Activated CD4-positive, alpha-beta T cell treated with anti-CD3 and anti-CD28 coated beads for 24 hours (primary cell): ENCODE results near the gene PLEKHG5.

Source experiments
- DNase-seq, 2 donors: peaks; one replicate each; pipeline ENCODE4 v3.0.0-alpha.2; 2020; ENCODE audit warnings: low read depth in 2 of 2

Gene PLEKHG5, protein sequence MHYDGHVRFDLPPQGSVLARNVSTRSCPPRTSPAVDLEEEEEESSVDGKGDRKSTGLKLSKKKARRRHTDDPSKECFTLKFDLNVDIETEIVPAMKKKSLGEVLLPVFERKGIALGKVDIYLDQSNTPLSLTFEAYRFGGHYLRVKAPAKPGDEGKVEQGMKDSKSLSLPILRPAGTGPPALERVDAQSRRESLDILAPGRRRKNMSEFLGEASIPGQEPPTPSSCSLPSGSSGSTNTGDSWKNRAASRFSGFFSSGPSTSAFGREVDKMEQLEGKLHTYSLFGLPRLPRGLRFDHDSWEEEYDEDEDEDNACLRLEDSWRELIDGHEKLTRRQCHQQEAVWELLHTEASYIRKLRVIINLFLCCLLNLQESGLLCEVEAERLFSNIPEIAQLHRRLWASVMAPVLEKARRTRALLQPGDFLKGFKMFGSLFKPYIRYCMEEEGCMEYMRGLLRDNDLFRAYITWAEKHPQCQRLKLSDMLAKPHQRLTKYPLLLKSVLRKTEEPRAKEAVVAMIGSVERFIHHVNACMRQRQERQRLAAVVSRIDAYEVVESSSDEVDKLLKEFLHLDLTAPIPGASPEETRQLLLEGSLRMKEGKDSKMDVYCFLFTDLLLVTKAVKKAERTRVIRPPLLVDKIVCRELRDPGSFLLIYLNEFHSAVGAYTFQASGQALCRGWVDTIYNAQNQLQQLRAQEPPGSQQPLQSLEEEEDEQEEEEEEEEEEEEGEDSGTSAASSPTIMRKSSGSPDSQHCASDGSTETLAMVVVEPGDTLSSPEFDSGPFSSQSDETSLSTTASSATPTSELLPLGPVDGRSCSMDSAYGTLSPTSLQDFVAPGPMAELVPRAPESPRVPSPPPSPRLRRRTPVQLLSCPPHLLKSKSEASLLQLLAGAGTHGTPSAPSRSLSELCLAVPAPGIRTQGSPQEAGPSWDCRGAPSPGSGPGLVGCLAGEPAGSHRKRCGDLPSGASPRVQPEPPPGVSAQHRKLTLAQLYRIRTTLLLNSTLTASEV

DNA sequence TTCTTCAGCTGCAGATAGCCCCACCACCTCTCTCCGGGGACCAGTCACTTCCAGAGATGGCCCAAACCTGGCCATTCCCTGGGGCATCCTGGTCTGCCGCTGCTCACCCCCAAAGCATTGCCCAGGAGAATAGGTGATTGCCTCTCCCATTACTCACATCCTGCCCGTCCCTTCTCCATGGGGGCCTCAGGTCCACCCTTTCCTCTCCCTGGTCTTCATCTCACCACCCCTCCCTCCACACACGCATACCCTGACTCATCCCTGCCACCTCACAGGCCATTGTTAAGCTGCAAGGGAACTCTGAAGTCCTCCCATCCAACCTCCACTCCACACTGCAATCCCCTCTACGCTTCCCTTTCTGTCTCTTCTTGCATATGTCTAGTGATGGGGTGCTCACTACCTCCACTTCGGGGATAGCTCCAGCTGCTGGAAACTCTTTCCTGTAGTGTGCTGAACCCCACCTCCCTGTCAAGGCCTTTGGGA, at the start of gene PLEKHG5:
PLEKHG5 (minus strand) TSS at position 188 of the 483 bp plus-strand sequence. CDS start 14,096 bp downstream, outside the sequence.
- no peak for DNase-seq

DNA sequence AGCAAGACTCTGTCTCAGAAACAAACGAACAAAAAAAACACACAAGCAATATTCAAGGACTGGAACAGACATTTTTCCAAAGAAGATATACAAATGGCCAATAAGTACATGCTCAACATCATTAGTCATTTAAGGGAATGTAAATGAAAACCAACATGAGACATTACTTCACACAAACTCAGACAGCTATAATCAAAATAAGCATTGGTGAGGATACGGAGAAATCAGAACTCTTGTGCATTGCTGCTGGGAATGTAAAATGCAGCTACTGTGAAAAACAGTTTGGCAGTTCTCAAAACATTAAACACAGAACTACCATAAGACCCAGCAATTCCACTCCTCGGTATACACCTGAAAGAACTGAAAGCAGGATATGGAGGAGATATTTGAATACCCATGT, 47.5 kb upstream of the PLEKHG5 start:
- no peak for DNase-seq

DNA sequence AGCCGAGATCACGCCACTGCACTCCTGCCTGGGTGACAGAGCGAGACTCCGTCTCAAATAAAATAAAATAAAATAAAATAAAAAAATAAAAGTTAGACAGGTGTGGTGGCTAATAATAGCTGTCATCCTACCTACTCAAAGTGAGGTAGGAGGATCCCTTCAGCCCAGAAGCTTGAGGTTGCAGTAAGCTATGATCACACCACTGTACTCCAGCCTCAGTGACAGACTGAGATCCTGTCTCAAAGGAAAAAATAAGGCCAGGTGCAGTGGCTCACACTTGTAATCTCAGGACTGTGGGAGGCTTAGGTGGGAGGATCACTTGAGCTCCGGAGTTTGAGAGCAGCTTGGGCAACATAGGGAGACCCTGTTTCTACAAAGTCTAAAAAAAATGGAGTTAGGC, 44.8 kb upstream of the PLEKHG5 start:
- no peak for DNase-seq

DNA sequence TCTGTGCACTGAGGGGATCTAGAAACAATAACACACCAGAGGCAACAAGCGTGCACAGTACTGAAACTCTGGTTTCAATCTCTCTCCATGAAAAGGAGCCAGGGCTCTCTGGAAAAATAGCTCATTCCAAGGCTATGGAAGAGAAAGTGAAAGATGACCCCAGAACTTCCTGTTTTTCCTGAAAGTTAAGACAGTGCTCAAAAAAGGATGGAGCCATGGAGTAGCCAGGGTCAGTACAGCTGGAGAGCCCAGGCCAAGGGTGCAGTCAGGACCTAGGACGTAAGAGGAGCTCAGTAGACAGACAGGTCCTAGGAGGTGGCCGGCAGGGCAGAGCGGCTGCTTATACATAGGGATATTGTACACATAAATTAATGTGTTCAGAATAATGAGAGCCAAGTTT, 43.7 kb upstream of the PLEKHG5 start:
- DNase-seq = no peak

DNA sequence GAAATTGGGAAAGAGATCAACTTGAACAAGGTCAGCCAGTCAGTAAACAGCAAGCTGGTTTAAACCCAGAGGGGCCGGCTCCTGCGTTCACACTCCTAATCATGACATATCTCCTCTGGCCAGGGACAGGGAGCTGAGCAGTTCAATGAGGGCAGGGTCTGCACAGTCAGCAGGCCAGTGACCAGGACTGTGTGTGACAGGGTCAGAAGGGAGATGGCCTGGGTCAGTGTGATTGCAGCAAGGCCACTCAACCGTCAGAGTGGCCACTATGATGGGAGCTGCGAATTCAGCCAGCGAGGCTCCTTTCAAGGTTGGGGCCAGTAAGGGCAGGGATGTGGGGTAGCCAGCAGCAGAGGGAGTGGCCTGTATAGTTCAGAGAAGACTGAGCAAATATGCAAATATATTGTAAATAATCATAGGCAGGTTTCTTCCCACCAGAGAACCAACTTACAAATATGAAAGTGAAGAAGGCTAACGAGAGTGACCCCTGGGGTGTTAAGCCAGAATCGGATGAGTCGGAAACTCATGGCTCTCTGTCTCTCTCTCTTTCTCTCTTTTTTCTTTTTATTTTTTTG, 42.9 kb upstream of the PLEKHG5 start:
- DNase-seq = no peak

DNA sequence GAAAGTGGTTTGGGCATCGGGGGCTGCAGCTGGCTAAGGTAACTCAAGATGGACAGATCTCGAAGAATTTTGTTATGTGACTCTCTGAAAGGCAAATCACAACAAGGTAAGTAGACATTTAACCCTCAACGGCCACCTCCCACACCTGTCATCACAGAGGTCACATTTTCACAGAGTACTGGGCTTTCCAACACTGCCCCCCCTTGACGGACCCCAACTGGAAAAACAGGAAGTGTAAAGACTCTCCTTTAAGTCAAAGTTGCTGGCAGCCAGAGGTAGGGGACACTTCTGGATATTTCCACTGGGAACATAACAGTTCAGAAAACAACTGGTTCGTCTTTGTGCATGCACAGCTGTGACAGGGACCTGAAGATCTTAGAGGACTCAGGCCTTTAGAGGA, 40.5 kb upstream of the PLEKHG5 start:
- no peak for DNase-seq

DNA sequence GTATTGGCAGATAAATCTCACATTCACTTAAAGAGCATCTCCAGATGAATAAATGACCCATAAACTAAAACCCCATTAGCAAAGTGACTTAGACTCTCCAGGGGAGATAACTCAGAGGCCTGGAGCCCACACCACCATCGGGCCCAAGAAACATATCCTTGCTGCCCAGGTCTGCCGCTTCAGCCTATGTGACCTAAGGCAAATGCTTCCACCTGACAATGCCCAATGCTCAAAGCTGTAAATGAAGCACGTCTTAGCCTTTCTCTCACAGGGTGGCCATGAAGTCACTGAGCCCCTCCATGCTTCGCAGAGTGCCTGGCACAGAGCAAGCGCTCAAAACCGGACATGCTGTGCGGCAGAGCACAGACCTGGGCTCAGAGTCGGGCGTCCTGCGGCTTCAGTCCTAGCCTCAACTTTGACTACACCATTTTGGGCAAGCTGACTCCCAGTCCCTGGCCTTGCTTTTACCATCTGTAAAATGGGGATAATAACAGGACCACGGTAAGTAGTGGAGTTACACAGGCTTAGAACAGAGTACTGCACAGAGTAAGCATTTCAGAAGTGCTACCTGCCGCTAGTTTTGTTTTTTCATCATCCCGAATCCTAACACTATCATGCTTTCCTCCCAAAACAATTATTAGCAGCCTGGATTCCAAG, 39.2 kb upstream of the PLEKHG5 start:
- no peak for DNase-seq

DNA sequence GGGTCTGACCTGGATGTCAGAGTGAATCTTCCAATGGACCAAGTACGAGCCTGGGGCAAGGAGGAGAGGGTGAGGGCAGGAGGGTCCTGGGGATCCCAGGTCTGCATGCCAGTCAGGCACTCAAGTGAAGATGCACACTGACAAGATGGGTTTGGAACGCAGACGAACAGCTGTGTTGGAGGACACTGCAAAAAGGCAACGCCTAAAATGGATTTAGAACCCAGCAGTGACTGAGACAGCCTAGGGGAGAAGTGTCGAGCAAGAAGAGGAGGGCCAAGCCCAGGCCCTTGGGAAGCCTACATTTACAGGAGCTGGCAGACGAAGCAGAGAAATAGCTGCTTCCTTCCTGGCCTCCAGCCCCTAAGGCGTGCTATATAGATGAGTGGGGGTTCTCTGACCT, 37.0 kb upstream of the PLEKHG5 start:
- DNase-seq = no peak

DNA sequence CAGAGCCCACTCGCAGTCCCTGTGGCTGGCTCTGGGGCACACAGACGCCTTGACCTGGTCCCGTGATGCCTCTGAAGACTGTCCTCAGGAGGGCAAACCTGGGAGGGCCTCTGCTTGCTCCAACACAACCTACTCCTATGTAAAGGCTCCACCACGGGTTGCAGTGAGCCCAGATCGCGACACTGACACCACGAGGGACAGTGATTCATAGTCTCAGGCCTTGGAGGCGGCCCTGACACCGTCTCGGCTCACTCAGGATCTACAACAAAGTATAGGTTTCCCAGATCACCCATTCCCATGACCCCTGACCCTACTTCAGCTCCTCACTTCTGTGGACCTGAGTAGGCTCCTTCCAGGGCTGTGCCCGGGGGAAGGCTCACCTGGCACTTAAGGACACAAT, 34.8 kb upstream of the PLEKHG5 start:
- no peak for DNase-seq

DNA sequence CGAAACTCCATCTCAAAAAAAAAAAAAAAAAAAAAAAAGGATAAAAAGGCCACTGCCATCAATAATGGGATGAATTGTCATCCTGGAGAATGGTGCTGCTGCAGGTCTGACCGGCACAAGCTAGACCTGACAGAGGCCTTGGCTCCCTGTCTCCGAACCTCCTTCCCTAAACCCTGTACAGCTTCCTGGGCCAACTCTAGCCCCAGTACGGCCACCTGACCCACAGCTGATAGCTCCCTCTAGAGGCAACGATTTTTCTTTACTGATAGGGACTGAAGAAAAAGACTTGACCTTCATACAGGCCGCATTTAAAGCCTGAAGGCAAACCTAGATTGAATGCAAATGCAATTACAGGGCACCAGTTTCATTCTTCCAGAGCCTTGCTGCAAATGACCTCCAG, 32.1 kb upstream of the PLEKHG5 start:
- DNase-seq = no peak

DNA sequence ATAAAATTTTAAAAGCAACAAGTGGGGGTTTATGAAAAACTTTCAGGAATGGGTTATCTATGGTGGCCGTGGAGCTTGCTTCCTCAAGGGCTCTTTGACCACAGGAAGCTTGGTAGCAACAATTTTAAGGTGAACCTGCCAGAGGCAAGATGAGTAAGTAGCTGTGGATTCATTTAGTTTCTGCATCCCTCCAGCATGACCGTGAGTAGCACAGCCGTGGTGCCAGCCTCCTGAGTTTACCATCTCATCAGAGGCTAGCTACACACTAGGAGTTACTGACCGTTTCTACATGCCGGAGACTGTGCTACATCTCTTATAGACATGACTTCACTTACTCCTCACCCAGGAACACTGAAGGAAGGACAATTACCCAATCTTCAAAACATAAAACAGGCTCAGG, 30.1 kb upstream of the PLEKHG5 start:
- no peak for DNase-seq

DNA sequence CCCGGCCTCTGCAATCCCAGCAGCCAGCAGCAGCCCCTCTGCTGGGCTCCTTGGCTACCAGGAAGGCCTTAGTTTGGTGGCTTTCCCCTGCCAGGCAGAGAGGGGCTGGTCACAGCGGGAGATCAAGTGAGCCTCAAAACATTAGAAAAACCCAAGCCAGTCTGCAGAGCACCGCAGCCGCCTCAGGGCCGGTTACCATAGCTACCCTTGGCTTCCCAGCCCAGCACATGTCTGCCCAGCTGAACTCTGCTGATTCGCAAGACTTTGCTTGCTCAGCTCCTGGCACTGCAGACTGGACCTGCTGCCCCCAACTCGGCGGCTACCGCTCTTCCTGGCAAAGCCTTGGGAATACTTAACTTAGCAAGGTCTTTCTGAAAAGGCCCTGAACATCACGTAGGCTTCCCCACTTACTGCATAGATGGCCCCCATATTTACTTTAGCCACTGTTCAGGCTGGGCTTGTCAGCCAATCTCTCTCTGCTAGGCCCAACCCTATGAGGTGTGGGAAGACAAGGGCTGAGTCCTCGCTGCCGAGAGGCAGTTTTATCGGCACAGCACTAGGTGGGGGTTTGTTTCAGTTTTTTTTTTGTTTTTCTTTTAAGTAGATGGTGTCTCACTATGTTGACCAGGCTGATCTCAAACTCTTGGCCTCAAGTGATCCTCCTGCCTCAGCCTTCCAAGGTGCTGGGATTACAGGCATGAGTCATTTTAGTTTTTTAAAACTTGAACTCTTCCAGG, 28.6 kb upstream of the PLEKHG5 start:
- no peak for DNase-seq

DNA sequence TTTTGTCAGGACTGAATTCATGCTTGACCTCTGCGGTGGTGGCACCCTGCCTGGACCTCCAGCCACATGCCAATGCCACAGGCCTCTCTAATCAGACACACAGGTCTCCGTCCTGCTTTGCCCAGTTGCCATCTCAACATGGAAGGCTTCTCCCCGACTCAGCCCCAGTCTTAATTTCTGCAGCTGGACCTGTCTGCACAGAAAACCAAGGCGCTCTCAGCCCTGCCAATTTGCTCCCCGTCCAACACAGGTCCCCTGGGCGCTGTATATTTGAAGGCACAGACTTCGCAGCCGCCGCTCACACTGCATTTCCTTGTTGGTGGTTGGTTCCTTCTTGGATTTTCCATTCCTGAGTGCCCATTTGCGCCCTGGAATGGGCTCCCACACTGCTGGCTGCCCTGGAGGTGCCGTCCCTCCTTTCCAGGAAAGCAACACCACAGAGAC, 28.0 kb upstream of the PLEKHG5 start:
- no peak for DNase-seq

DNA sequence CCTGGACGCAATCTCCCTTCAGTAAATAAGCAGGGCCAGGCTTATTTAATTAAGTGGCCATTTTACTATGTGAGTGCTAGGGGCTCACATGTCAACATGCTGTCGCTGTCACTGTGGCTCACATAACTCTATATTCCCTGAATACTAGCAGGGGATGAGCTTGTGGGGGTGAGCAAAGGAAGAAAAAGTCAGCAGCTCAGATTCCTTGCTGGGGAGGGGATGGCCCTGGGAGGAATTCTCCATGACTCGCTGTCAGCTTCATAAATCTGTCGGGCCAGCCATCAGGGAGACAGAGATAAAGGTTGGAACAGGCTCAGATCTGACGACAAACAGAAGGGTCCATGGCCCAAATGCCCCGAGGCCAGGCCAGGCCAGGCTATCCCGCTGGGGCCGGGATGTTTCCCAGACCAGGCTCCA, 26.0 kb upstream of the PLEKHG5 start:
- DNase-seq = no peak

DNA sequence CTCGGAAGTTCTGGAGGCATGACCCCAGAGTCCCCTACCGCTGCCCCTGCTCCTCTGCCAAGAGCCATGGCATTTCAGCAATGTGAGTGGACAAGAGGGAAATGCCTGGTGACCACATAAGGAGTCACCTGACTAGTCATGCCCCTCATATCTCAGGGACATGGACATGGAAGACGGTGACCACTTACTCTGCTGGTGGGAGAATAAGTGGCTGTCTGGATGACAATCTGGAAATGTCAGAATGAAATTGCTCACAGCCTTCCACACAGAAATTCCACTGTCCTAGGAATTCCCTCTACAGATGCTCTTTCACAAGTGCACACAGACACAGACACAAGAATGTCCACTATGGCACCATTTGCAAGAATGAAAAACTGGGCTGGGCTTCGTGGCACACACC, 24.3 kb upstream of the PLEKHG5 start:
- DNase-seq = no peak

DNA sequence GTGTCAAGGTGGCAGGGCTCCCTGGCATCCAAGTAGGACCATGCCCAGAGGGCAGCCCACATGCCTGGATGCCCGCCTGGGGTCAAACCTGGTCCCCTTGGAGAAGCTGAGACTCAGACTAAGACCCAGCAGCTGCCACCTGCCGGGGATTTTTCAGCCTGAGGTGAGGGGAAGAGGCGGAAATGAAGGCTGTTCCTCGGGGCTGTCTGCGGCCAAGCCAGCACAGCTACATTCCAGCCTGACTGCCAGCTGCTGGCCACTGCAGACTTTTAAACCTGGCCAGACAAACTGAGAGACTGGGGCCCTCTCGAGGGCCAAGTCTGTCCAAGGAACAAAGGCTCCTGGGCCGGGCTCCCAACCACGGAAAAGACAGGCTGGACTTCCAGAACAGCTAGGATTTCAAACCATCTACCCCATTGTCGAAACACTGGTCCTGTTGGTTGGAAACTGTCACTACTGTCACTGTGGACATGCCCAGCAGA, 21.9 kb upstream of the PLEKHG5 start:
- DNase-seq = no peak

DNA sequence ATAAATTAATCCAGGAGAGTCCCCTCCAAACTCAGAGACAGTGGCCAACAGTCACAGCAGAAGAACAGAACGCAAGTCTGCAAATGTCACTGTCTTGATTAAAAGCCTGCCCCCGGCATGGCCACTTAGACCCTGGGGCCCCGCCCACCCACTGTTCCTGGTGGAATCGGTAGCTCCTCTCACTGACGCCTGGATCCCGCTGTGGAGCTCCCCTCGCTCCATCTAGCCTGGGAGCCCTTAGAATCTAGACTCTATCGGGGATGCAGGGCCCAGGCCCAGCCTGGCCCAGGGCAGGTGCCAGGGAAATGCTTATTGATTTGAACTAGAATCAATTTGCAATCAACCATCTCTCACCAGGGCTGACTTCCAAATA, 21.4 kb upstream of the PLEKHG5 start:
- DNase-seq = no peak

DNA sequence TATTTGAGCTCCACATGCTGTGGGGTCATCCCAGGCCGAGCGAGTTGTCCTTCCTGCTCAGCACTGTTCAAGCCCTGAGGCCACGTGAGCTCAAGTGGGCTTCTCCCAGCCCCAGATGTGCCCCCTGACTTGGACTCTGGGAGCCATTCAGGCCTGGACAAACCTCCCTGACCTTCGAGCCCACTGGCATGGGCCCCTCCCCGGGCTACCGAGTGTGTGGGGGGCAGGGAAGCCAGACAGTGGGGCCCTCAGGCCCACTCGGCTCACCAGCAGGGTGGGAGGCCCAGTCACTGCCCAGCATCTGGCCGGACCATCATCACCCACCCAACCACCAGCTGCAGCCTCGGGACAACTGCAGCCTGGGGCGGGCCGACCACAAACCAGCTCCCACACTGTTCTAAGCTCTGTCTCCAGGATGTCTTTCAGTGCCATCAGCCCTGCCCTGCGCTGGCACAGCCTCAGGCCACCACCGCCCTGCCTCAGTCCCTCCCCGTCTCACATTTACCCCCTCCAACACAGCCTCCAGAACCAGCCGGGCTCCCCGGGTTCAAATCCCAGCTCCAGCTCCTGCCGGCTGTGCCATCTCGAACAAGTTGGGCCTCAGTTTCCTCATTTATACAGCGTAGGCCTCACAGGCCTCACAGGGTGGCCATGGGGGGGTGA, 20.9 kb upstream of the PLEKHG5 start:
- no peak for DNase-seq

DNA sequence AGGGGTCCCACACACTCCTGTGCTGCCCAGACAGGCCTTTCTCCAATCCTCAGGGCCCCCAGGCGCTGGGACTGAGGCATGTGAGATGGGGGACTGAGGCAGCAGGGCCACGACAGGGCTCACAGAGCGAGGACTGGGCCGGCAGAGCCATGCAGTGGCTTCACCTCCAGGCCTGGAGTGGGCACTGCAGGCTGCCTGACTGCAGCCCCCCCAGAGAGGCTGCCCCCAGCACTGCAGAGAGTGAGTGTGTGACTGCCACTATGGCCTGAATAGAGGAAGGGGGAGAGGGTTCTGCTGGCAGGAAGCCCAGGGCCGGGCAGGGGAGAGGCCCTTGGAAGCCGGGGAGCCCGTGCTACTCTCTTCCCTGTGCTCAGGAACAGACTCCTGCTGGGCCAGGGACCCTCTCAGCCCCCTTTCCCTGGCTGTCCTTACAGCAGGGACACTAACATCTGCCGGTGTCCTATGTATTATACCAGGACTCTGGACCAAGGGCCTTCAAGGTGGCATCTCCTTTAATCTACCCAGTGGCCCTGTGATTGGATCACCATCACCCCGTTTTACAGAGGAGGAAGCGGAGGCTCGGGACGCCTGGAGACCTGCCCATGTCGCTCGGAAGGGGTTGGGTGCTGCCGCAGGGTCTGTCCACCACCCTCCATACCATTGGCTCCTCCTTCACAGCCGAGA, 20.2 kb upstream of the PLEKHG5 start:
- no peak for DNase-seq

DNA sequence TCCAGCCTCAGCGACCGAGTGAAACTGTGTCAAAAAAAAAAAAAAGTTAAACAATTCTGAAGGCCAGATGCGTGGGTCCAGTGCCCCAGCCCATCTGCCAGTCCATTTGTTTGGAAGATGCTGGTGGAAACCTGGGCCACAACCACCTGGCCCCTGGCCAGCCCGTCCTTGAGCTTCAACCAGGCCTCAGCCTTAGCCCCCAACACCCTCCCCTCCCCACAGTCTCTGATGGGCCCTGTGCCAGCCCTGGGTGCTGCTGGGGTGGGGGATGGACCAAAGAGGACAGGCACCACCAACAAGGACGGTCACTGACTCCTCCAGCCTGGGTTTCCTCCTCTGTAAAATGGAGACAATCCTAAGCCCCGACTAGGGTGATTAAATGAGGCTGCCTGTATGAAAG, 19.6 kb upstream of the PLEKHG5 start:
- DNase-seq = no peak
